ENCODE data around the gene CYB5R4. TPM values are rescaled to one million over a fixed set of nuclear protein-coding genes. Genes with fewer than 3 reads are reported as not detected.

The CYB5R4 gene
- total and polyA plus RNA-seq, 2 of the 8 experiments (the other 6 are each of a cell fraction or from before 2014, with no cell fraction given) = 2.8 to 14.6 TPM

GRCh38 chr6:83812595-83812994 lies 46.9 kb upstream of the CYB5R4 start:
- Histone ChIP-seq H3K4me2 (ENCODE audit: insufficient read depth in 1 of 2, low read depth in 2 of 2, low read length in 2 of 2) (no peak overlapping the region), H3K4me3 (ENCODE audit: extremely low read depth in 1 of 4, insufficient read depth in 2 of 4, low read depth in 3 of 4, low read length in 4 of 4) (no peak overlapping the region), H4K20me1 (replicated peaks in 1 of 2; ENCODE audit: control insufficient read depth in 1 of 2, insufficient read depth in 2 of 2, low read length in 2 of 2) (no peaks in the 10 kb centered on the region), H4K91ac (replicated peaks; ENCODE audit: insufficient read length, low read length) (no peak overlapping the region), H3K79me1 (ENCODE audit: low read depth, low read length) (no peaks in the 10 kb centered on the region), H2BK120ac (replicated peaks; ENCODE audit: low read depth, low read length) (no peak overlapping the region), H2AFZ (ENCODE audit: low read length) (no peak overlapping the region), H4K5ac (ENCODE audit: insufficient read length, low read depth, low read length) (no peak overlapping the region), H3K23me2 (ENCODE audit: low read depth, low read length) (no peaks in the 10 kb centered on the region), H3K27ac (ENCODE audit: low read depth, low read length) (no peak overlapping the region), H3K14ac (ENCODE audit: insufficient read length) (no peak overlapping the region), H3K9me3 (ENCODE audit: insufficient read depth in 2 of 2, low read depth in 1 of 2, low read length in 1 of 2) (no peaks in the 10 kb centered on the region), H3K23ac (ENCODE audit: insufficient read length) (no peak overlapping the region), H3K36me3 (ENCODE audit: control insufficient read depth in 2 of 4, insufficient read depth in 4 of 4, low read length in 3 of 4) (no peaks in the 10 kb centered on the region), H3K9ac (replicated peaks in 1 of 4; ENCODE audit: extremely low read depth in 1 of 4, low read depth in 3 of 4, low read length in 3 of 4) (no peak overlapping the region), H2BK15ac (ENCODE audit: low read length) (no peak overlapping the region), H2BK5ac (ENCODE audit: low read depth, low read length) (no peak overlapping the region), H2BK12ac (ENCODE audit: low read depth, low read length) (no peak overlapping the region), H3K56ac (replicated peaks; ENCODE audit: insufficient read length, low read depth, low read length) (no peak overlapping the region), H2AK5ac (ENCODE audit: low read depth, low read length) (no peak overlapping the region), H3K4ac (replicated peaks; ENCODE audit: insufficient read length, low read depth, low read length) (no peak overlapping the region), H3K27me3 (replicated peaks in 1 of 4; ENCODE audit: control insufficient read depth in 3 of 4, extremely low read depth in 1 of 4, insufficient read depth in 3 of 4, low read length in 3 of 4) (no peaks in the 10 kb centered on the region), H2BK20ac (ENCODE audit: low read length) (no peak overlapping the region), H3K18ac (ENCODE audit: extremely low read depth, low read length) (no peak overlapping the region), H3K79me2 (ENCODE audit: control insufficient read depth in 1 of 2, insufficient read depth in 2 of 2, low read length in 2 of 2) (no peaks in the 10 kb centered on the region), H4K8ac (ENCODE audit: extremely low read depth, insufficient read depth, low read length) (no peak overlapping the region), H3K4me1 (replicated peaks in 1 of 4; ENCODE audit: control insufficient read depth in 3 of 4, insufficient read depth in 4 of 4, low read length in 3 of 4) (no peaks in the 10 kb centered on the region)
- TF ChIP-seq KDM1A (IDR thresholded peaks at IDR 0.05; ENCODE audit: borderline replicate concordance, low read length) = no peak
- TF ChIP-seq MAX (IDR thresholded peaks at IDR 0.05) = no peak
- TF ChIP-seq RXRA (IDR thresholded peaks at IDR 0.05; ENCODE audit: insufficient read depth, low read depth, low read length) = no peak
- no peak for TF ChIP-seq POLR2AphosphoS5 (IDR thresholded peaks at IDR 0.05; ENCODE audit: low read depth, low read length)
- no peak for TF ChIP-seq HDAC6 (IDR thresholded peaks at IDR 0.05; ENCODE audit: low read depth, low read length)
- no peak for TF ChIP-seq SP4 (IDR thresholded peaks at IDR 0.05; ENCODE audit: low read length)
- no peak for TF ChIP-seq POLR2A (IDR thresholded peaks at IDR 0.05; ENCODE audit: control extremely low read depth in 1 of 2, low read depth in 2 of 2, low read length in 2 of 2)
- TF ChIP-seq MAFK (IDR thresholded peaks at IDR 0.05; ENCODE audit: low read depth, low read length) = no peak
- no peak for TF ChIP-seq RBBP5 (IDR thresholded peaks at IDR 0.05; ENCODE audit: borderline replicate concordance, low read depth, low read length)
- TF ChIP-seq CHD1 (IDR thresholded peaks at IDR 0.05; ENCODE audit: low read depth, low read length) = no peak
- TF ChIP-seq KDM5A (IDR thresholded peaks at IDR 0.05; ENCODE audit: low read length) = no peak
- FAIRE-seq = no peak
- DNase-seq (ENCODE audit: low read depth in 1 of 2, low spot score in 2 of 2) = no peak
- POLR2A ChIA-PET (ENCODE audit: partially characterized antibody) = no interaction called here
- CTCF ChIA-PET (ENCODE audit: partially characterized antibody) = interaction anchor here (1.3 kb wide), 1 partner anchor 198 kb away, joined by 3 read pairs; no protein-coding TSS in a partner anchor
